GM19351 (cell line): ENCODE measurements around the gene MCTP1.
"Not testable (repeated sequence)": the region's sequence is repeated elsewhere in the genome, so short reads cannot be mapped to it uniquely, and the experiment has no call there.

Experiments
- ATAC-seq: cut with Tn5 transposase; IDR thresholded peaks from one replicate; pipeline ENCODE4 v1.9.1; 2021; ENCODE audit warnings: mild to moderate bottlenecking, moderate library complexity; ENCODE audit not compliant: unreplicated experiment

MCTP1 gene

DNA sequence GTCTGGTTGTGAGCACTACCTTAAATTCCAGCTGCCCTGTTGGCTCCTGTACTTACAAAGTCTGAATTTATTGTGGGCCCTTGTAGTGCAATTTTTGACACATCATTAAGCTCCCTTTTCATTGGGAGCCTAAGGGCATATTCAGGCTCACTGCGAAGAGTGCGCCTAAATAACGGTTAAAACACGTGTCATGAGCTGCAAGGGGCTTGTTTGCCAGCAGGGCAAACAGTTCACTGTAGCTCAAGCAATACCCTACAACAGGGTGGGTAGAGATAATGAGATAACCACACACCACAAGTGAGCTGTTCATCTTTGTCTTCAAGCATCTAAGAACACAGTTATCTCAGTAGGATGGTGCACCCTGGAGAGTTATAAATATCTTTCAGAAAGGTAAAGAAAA, 452.2 kb downstream of the MCTP1 start:
- ATAC-seq = no peak

DNA sequence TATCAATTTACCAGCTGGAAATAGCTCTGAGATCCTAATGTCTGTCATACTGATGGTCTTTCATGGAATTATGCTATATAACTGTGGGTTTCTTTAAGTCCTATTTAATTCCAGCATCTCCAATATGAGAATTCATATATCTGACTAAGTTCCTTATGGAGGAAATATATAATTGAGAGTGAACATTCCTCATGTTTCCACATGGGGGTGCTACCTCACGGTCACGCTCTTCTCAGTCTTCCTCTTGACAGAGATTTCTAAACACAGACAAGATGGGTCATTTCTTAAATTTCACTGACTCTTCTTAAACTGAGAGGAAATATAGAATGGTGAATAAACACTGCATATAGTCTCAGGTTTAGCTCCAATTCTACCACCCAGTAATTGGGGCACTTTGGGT, 454.4 kb downstream of the MCTP1 start:
- peak; percentile 74 for ATAC-seq

DNA sequence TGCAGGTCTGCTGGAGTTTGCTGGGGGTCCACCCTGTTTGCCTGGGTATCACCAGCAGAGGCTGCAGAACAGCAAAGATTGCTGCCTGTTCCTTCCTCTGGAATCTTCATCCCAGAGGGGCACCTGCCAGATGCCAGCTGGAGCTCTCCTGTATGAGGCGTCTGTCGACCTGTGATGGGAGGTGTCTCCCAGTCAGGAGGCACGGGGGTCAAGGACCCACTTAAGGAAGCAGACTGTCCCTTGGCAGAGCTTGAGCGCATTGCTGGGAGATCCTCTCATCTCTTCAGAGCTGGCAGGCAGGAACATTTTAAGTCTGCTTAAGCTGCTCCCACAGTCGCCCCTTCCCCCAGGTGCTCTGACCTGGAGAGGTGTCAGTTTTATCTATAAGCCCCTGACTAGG, 456.7 kb downstream of the MCTP1 start:
- not testable (repeated sequence) for ATAC-seq

DNA sequence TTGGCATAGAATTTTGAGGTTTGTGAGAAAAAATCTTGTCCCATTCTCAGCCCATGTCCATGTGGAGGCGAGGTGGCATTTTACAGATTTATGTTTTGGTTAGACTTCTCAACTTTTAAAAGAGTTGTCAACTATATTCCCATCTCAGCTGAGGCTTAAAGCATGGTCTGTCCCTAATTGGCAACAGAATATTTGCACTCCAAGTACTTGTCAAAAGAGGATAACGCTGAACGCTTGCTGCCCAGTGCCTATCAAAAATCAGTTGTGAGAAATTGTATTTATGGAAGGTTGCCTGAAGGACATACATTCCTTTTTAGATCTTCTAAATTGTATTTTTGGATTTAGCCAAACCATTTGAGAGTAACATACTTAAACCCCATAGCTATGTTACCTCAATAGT, 464.4 kb downstream of the MCTP1 start:
- ATAC-seq = no peak

DNA sequence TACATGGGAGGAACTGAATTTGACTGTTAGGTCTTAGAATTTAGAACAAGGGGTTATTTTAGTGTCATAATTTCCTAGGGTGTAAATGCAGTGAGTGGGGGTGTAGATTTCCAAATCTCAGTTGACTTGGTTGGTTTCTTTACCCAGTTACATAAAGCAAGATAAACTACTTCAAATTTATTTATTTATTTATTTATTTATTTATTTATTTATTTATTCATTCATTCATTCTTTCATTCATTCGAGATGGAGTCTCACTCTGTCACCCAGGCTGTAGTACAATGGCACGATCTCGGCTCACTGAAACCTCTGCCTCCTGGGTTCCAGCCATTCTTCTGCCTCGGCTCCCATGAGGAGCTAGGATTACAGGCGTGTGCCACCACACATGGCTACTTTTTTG, 466.0 kb downstream of the MCTP1 start:
- ATAC-seq = no peak

DNA sequence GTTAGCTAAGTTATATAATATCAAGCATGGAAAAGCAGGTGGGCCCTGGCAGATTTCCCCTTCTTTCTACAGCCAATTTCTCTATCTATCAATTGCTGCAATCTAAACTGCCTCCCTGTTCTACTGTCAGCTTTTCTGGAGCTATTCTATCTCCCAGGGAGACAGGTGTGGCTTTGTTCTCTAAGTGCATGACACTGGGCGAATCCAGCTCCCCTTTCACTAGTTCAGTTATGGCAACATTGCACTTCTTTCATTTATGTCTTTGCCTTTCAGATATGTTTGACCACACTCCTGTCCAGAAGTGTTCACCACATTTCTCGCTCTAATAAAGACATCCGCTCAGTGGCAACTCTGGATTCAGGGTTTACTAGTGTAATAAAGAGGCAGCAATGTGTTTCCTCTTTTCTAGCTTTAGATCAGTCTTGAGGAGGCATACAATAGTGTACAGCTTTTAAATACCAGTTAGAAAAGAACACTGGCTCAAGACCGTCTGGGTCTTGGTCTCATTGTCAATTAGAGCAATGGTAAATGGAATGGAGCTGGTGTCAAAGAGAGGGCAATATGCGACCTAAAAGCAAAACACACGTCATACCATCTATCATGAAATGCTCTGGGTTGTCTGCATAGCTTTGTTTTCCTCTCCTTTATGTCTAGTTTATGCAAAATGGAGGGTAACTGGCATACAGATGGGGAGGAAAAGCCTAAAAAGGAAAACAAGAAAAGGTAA, 469.4 kb downstream of the MCTP1 start:
- ATAC-seq = no peak

DNA sequence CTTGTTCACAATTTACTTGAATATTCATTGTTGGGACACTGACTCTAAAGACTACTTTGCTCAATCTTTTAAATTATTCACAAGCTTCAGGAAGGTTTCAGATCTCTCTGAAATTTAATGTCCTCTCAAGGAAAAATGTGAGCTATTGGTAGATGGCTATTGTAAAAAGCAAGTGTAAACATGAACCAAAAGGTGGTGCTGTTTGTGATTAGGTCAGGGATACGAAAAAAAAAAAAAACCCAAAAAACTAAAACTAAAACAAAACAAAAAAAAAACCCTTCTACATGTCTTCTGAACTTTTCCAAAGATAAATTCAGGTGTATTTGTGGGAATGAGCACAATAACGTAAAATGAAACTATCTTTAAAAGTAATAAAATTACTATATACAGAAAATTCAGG, 472.7 kb downstream of the MCTP1 start:
- no peak for ATAC-seq

DNA sequence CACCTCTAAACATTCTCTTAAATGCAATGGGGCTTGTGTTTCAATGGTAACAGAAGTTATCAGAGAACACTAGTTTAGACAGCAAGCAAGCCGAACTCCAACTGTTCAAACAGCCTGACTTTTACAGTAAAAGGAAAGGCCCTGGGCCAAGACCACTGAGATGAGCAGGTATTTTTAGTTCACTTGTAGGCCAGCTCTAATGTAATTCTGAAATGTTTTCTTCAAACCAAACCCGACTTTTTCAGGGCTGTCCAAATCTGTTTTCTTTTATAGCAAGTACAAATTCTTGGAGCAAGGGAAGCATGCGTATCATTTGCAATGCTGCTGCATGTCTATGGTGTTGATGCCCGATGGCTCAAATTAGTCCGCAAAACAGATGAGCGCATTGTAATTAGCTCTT, 473.6 kb downstream of the MCTP1 start:
- no peak for ATAC-seq

DNA sequence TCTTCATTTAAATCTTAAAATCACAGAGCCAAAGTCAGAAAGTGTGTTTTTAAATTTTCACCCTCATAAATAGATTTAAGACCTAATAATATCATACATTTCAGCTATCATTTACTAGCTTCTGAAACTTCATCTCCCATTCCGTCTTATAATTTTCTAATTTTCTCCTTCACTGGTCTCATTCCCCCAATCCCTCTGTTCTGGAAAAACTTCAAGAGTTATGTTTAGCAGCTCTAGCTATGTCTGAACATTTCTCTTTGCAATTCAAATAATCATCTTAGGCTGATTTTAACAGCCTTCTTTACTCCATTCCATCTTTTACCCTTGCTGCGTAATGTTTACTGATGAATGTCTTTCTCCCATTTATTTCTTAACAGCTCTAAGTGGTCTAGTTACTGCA, 474.0 kb downstream of the MCTP1 start:
- no peak for ATAC-seq

DNA sequence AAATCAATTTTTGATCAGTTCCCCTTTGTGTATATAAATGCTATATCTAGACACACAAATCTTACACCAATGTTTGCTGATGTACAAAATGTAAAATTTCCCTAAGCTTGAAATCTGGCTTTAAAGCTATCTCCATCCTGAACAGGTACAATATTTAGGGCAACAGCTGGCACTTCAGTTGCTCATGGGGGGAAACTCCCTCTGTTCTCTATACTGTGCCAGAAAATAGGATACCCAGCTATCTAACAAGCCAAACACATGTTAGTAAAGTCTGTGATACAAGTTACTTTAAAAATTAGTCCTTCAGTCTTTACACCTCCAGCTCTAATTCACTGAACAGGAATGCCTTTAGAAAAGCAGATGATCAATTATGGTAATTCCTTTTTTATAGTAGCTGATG, 474.6 kb downstream of the MCTP1 start:
- ATAC-seq = no peak

DNA sequence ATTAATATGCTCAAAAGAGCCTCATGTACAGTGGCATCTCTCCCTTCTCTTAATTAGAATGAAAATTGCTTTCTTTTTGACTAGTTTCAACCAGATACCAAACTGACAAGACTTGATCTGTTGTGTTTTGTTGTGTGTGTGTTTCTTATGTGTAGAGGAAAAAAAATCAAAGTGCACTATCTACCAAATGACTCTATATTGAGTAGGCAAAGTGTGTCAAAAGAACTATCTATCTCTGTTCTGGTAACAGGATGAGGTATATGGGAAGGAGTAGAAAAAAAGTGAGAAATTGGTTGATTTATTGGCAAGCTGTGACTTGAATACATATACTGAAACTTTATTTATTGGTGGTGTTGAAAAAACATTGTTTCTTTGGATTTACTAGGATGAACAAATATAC, 476.4 kb downstream of the MCTP1 start:
- ATAC-seq = no peak

DNA sequence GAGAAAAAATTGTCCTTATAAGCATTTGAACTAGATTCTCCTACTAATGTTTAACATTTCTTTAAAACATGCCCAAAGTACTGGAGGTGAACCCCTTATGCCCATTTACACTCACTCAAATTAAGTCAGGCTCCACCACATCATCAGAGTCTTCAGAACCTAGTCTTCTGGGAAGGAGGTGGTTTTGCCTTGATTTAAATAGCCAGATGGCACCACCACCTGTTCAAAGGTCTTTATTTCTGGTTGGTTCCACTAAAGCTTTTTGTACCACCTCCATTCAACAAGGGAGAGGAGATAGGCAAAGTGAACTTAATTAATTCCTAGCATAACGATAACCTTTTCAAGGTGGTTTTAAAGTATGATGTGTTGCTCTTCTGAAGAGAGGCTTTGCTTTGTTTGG, 476.9 kb downstream of the MCTP1 start:
- ATAC-seq = no peak

DNA sequence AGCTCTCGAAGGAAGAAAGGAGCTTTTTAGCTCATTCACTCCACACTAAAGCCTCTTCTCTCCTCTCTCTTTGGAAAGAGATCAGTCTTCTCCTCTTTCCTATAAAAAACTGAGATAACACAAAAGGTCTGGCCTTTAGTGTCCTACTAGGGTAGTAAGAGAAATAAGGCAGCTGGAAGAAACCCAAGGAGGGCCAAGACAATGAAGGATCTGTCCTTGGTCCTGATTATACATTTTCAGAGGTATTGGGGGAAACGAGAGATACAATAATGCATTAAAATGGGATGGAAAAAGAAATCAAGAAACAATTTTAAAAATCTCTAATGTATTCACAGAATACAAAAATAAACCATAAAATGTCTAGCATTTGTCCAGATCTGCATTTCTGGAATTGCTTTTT, 482.4 kb downstream of the MCTP1 start:
- ATAC-seq = no peak

DNA sequence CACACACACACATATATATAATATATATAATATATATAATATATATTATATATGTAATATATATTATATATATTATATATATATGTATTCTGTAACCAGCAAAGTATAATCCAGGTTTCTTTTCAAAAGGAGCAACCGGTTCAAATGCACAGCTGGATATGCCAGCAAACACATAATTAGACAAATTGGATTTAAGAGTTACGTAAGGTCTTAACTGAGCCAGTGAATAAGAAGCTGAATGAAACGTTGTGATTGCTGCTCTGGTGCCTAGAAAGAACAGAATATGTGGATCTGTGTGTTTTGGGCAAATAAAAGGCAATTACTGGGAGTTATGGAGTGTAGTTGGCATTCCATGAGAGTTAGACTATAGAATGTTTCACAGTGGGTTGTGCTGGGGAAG, 488.3 kb downstream of the MCTP1 start:
- no peak for ATAC-seq

DNA sequence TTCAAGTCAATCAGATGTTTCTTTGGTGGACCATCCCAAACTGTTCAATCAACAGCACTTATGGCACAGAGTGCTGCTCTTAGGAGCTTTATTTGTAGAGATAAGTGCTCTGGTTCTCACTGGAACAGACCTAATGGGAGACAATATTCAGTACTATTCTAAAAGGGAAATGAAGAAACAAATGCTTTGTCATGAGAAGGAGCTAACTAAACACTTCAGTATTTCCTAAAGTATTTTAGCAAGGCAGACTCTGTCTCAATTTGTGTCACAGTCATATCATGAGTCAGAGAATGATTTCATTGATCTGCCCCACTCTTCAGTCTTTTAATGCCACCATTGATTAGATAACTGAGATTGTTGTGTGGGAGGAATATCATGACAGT, 491.1 kb downstream of the MCTP1 start:
- peak; percentile 52 for ATAC-seq

DNA sequence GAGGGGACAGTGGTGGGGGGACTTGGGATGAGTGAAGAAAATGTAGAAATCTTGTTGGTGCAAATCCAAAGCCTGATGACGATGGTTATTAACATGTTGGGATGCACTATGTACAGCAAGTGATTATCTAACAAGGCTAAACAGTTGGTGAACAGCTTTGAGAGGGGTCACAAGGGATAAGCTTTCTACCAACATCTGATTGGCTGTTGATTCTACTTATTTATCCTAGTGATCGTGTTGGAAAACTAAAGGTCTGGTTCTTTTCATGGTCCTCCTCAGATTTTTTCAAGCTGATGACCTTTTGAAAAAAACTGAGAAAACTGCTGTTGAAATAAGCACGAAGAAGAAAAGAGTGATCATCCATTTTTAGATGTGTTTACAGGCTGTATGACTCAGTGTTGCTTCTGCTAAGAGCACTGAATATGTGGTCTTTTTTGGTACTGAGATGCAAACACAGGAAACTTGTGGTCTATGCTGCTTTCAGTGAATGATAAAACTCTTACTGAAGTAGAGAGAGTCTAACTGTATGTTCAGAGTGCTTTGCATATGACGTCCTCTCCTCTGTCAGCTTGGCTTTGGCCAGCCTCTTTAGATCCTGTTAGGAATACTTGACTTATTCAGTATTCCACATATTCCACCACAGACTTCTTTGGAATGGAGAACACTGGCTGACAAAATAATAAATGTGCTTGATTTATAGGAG, 491.6 kb downstream of the MCTP1 start:
- peak; percentile 98 for ATAC-seq

DNA sequence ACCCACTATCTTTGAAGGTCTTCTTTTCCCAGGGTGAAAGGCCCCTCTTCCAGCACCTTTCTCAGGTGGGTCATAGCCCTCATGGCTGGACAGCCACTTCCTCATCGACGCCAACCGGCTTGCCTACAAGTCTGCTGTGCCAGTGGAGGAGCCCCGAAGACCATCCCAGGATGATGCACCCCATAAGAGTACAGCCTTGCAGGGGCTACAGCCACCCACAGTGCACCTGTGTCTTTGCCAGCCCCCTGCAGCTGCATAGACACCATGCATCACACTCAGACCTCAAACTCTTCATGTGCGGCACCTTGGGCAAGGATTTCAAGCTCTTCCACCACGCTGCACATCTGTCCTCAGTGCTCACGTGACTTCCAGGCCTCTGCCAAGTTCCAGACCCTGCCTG, 493.1 kb downstream of the MCTP1 start:
- ATAC-seq = no peak

DNA sequence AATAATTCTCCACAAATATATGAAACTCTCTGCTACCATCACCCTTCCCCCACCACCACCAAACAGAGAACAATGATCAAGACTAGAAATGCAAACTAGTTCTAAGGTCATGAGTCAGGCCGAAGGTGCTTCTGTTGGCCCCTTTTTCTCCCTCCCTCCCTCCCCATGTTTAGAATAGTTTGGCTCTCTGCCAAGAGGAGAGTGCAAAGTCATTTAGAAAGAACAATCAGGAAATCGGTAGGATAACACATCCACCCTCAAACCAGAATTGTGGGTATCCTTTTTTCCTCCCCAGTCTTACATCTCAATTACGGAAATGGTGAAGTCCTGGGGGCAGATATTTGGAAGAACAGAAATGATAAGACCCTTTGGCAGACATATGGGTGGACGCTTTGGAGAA, 496.4 kb downstream of the MCTP1 start:
- no peak for ATAC-seq

DNA sequence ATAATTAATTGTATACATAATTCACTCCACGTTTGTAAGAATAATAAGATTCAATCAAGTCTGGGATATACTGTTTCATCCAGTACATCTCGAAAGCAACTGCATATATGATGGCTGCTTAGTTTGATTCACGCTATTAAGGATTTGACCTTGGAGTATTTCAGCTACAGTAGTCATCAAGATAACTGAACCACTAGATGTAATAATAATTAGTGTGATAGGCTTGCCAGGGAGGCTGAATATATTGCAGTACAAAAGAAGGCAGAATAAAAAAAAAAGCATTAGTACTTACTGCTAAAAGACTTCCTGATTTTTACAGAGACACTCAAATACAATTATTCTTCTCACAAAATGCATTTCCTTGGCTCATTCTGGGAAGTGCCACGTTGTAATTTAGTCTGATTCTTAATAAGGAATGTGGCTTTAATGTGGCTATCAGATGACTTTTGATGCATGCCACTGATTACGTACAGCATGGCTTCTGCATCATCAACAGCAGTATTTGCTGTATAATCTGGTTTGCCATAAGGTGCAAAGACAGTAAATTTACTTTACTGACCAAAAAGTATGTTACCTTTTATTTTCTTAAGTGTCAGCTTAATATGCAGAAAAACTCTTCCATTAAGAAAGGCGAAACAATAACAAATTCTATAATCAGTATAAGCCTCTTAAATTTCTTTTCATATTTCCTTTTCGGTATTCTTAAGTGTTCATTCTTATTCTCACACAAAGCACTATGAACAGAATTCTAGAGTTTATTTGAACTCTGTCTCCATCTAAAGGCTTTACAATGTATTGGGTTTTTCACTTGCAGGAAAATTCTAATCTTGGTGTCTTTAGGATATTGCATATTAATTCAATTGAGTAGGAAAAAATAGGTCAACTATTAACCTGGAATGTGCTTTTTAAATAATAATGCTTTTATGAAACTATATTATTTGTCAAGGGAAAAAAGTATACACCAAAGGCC, 500.1 kb downstream of the MCTP1 start:
- ATAC-seq = no peak

DNA sequence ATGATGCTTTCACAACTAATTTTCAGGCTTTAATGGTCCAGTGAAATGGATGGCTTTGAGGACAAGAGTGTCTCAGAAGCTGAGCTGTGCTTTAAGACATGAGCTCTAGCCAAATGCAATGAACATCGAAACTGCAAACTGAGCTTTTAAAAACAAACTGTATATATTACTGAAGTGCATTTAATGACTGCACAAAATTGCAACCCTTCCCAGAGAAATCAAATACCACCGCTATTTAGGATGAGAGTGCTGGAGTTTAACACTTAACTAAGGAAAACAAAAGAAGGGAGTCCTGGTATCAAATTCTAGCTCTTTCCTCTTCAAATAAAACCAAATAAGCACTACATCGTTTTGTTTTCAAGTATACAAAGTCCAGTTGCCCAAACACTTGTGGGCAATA, 502.5 kb downstream of the MCTP1 start:
- no peak for ATAC-seq

DNA sequence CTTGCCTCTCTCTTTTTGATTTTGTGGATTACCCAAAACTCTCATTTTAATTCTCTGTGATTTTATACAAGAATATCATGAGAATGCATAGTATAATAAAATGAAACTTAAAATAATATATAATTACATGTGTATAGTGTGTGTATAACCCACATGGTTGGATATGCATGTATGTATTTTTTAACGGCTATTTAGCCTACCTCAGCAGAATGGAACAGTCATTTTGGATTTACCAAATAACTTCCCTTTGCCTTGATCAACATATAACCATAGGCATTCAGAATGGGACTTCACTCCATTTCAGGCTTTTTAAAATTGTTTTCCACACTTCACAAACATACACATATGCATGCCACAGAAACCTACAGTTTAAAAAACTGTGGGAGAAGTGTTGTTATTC, 505.2 kb downstream of the MCTP1 start:
- no peak for ATAC-seq

DNA sequence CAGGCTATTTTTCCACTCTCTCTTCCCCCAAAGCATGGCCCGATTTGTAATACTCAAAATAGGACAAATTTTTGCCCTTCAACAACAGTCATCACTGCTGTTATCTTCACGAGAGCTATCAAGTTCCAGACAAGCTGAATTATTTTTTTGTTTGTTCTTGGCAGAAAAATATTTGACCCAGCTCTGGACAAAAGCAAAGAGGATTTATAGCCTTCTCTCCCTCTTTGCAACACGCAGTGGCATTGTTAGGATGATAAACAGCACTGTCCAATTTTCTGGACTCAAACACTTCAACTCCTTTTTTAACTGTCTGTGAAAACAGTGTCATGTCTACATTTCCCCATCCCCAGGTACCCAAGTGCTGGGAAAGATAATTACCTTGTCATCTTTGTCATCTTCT, 506.2 kb downstream of the MCTP1 start:
- no peak for ATAC-seq
